Kidney glomerular epithelial cell (primary cell): ENCODE results near the gene PLAU.
"Not testable (repeated sequence)": the region's sequence is repeated elsewhere in the genome, so short reads cannot be mapped to it uniquely, and the experiment has no call there.

ENCODE experiments used
- DNase-seq: peaks from one replicate; lab custom pipeline; 2025; lab: John Stamatoyannopoulos, UW

The PLAU gene

GRCh38 chr10:73876971-73877370 lies 34.0 kb upstream of the PLAU start:
- DNase-seq: peak; percentile 8

GRCh38 chr10:73877533-73878160 lies 33.3 kb upstream of the PLAU start:
- no peak for DNase-seq

- DNase-seq: no peak
These were observed 32.6 kb upstream of the PLAU start for GRCh38 chr10:73878365-73878764.

- DNase-seq: peak; percentile 65
These were observed 31.4 kb upstream of the PLAU start for GRCh38 chr10:73879296-73880173.

- DNase-seq: no peak
These were observed 29.6 kb upstream of the PLAU start for GRCh38 chr10:73881221-73881919.

- no peak for DNase-seq
These were observed 26.9 kb upstream of the PLAU start for GRCh38 chr10:73884017-73884416.

- DNase-seq: peak; percentile 87
These were observed 24.8 kb upstream of the PLAU start for GRCh38 chr10:73886085-73886529.

- DNase-seq: peak; percentile 65
These were observed 24.2 kb upstream of the PLAU start for GRCh38 chr10:73886661-73887293.

- DNase-seq: peak; percentile 80
These were observed 23.5 kb upstream of the PLAU start for GRCh38 chr10:73887294-73888039.

GRCh38 chr10:73888514-73888913 lies 22.4 kb upstream of the PLAU start:
- DNase-seq: no peak

GRCh38 chr10:73889014-73889413 lies 21.9 kb upstream of the PLAU start:
- peak; percentile 19 for DNase-seq

GRCh38 chr10:73889416-73889815 lies 21.5 kb upstream of the PLAU start:
- DNase-seq: not testable (repeated sequence)

GRCh38 chr10:73890261-73890660 lies 20.7 kb upstream of the PLAU start:
- no peak for DNase-seq

GRCh38 chr10:73890830-73891229 lies 20.1 kb upstream of the PLAU start:
- DNase-seq: not testable (repeated sequence)

- DNase-seq: no peak
These were observed 19.4 kb upstream of the PLAU start for GRCh38 chr10:73891540-73891939.

GRCh38 chr10:73892310-73893030 lies 18.5 kb upstream of the PLAU start:
- DNase-seq: no peak

GRCh38 chr10:73893426-73893825 lies 17.5 kb upstream of the PLAU start:
- DNase-seq: no peak

GRCh38 chr10:73894245-73894971 lies 16.5 kb upstream of the PLAU start:
- peak; percentile 21 for DNase-seq

GRCh38 chr10:73895381-73895780 lies 15.6 kb upstream of the PLAU start:
- DNase-seq: not testable (repeated sequence)

GRCh38 chr10:73897693-73898092 lies 13.2 kb upstream of the PLAU start:
- DNase-seq: no peak
